ENCODE results near the gene CSNK2B. TPM values are rescaled to one million over a fixed set of nuclear protein-coding genes. Genes with fewer than 3 reads are reported as not detected.

CSNK2B gene
- total RNA-seq, 2 experiments from 2014 or later = 239 to 346 TPM

GRCh38 chr6:31713991-31714684, 48.3 kb downstream of the CSNK2B start:
- DNase-seq = no peak
- ATAC-seq = no peak
- ChIA-PET CTCF (interaction anchor here (0.6 to 1.3 kb wide), 5 partner anchors 8 to 238 kb away, joined by 3 to 4 read pairs (median 3); partner anchors contain the start of genes LY6G5C and LY6G6F), POLR2A (interaction anchor here (0.6 kb wide), 1 partner anchor 809 kb away, joined by 3 read pairs; no protein-coding TSS in a partner anchor)
- H3K4me3 Mint-ChIP-seq = no peak overlapping the region
- no peak overlapping the region for H3K27ac Mint-ChIP-seq
- no peaks in the 10 kb centered on the region for H3K36me3 Mint-ChIP-seq (ENCODE audit: low read depth)
- H3K4me1 Mint-ChIP-seq = peaks cover 8% of the 10 kb centered on the region
- intact Hi-C loops (cut with DNase I, micrococcal nuclease) = no loop called here
- H3K9me3 Mint-ChIP-seq (ENCODE audit: low read depth) = no peaks in the 10 kb centered on the region
- H3K27me3 Mint-ChIP-seq = no peaks in the 10 kb centered on the region

- Mint-ChIP-seq H3K36me3 (ENCODE audit: low read depth) (no peaks in the 10 kb centered on the region), H3K27me3 (no peaks in the 10 kb centered on the region), H3K9me3 (ENCODE audit: low read depth) (no peaks in the 10 kb centered on the region), H3K27ac (no peak within 1 kb of the TSS), H3K4me1 (peaks cover 8% of the 10 kb centered on the region), H3K4me3 (no peak within 1 kb of the TSS)
- ChIA-PET CTCF (interaction anchor here (0.6 to 1.3 kb wide), 6 partner anchors 9 to 153 kb away, joined by 3 to 4 read pairs (median 3); partner anchors contain the start of genes LY6G5C and LY6G6F), POLR2A (no interaction called here)
- ATAC-seq = no peak
- no peak for DNase-seq
- intact Hi-C loops (cut with DNase I, micrococcal nuclease) = no loop called here
Measured at GRCh38 chr6:31715022-31715958, 49.4 kb downstream of the CSNK2B start, which contains the start of gene LY6G6D. Gene LY6G6D (plus strand): TSS chr6:31715348. CDS start chr6:31715356, 8 bp downstream.

- no peak overlapping the region for H3K27ac Mint-ChIP-seq
- no peaks in the 10 kb centered on the region for H3K36me3 Mint-ChIP-seq (ENCODE audit: low read depth)
- ATAC-seq (no peak), DNase-seq (no peak)
- intact Hi-C loops (cut with DNase I, micrococcal nuclease) = no loop called here
- no peaks in the 10 kb centered on the region for H3K4me1 Mint-ChIP-seq
- CTCF ChIA-PET = no interaction called here
- no peak overlapping the region for H3K4me3 Mint-ChIP-seq
- H3K27me3 Mint-ChIP-seq = no peaks in the 10 kb centered on the region
- H3K9me3 Mint-ChIP-seq (ENCODE audit: low read depth) = no peaks in the 10 kb centered on the region
- POLR2A ChIA-PET = no interaction called here
Measured at GRCh38 chr6:31717499-31718222, 51.8 kb downstream of the CSNK2B start.

- Mint-ChIP-seq H3K36me3 (ENCODE audit: low read depth) (no peaks in the 10 kb centered on the region), H3K4me3 (no peak overlapping the region), H3K4me1 (no peaks in the 10 kb centered on the region), H3K27ac (no peak overlapping the region), H3K27me3 (no peaks in the 10 kb centered on the region), H3K9me3 (ENCODE audit: low read depth) (no peaks in the 10 kb centered on the region)
- ATAC-seq = no peak
- no peak for DNase-seq
- intact Hi-C loops (cut with DNase I, micrococcal nuclease) = no loop called here
- CTCF ChIA-PET = no interaction called here
- POLR2A ChIA-PET = no interaction called here
Measured at GRCh38 chr6:31718265-31718664, 52.4 kb downstream of the CSNK2B start.

- no peaks in the 10 kb centered on the region for H3K9me3 Mint-ChIP-seq (ENCODE audit: low read depth)
- H3K27ac Mint-ChIP-seq = no peak overlapping the region
- intact Hi-C loops (cut with DNase I, micrococcal nuclease) = no loop called here
- DNase-seq (no peak), ATAC-seq (no peak)
- ChIA-PET POLR2A (no interaction called here), CTCF (no interaction called here)
- no peaks in the 10 kb centered on the region for H3K36me3 Mint-ChIP-seq (ENCODE audit: low read depth)
- H3K27me3 Mint-ChIP-seq = no peaks in the 10 kb centered on the region
- H3K4me1 Mint-ChIP-seq = no peaks in the 10 kb centered on the region
- H3K4me3 Mint-ChIP-seq = no peak overlapping the region
Measured at GRCh38 chr6:31719001-31719400, 53.1 kb downstream of the CSNK2B start.

Small RNA genes within 50 kb of the gene (microRNA-seq; reads per million reads assigned to microRNA genes)
- gene MIR4646 (ENCODE audit: borderline replicate concordance) (not detected), gene MIR6832 (ENCODE audit: borderline replicate concordance) (1.4 reads per million)

Other genes with a start within 250 kb of the CSNK2B start
- 10 to 100 TPM; 19.6 to 19.7 TPM for gene MICB, start 167.9 kb upstream of the CSNK2B start, total RNA-seq
- gene MCCD1, start 137.1 kb upstream of the CSNK2B start, total RNA-seq = not detected
- gene DDX39B, start 124.1 kb upstream of the CSNK2B start, total RNA-seq = 100 to 1,000 TPM; 517 to 569 TPM
- 1 to 10 TPM; 1.9 to 2.1 TPM for gene ATP6V1G2, start 119.5 kb upstream of the CSNK2B start, total RNA-seq
- 10 to 100 TPM; 18.1 to 19.0 TPM for gene NFKBIL1, start 118.5 kb upstream of the CSNK2B start, total RNA-seq
- gene LTA, start 93.8 kb upstream of the CSNK2B start, total RNA-seq = 100 to 1,000 TPM; 396 to 570 TPM
- gene TNF, start 90.5 kb upstream of the CSNK2B start, total RNA-seq = 10 to 100 TPM; 82.3 to 93.3 TPM
- 10 to 100 TPM; 44.9 to 73.3 TPM for gene LTB, start 83.7 kb upstream of the CSNK2B start, total RNA-seq
- gene LST1, start 79.8 kb upstream of the CSNK2B start, total RNA-seq = 10 to 100 TPM in 1 of 2 experiments, 1 to 10 TPM in 1; 9.1 to 11.1 TPM
- gene NCR3, start 73.1 kb upstream of the CSNK2B start, total RNA-seq = 1 to 10 TPM; 5.4 to 6.6 TPM
- 10 to 100 TPM; 89.2 to 96.1 TPM for gene AIF1, start 50.8 kb upstream of the CSNK2B start, total RNA-seq
- gene PRRC2A, start 45.4 kb upstream of the CSNK2B start, total RNA-seq = 100 to 1,000 TPM; 255 to 280 TPM
- gene BAG6, start 13.4 kb upstream of the CSNK2B start, total RNA-seq = 100 to 1,000 TPM; 334 to 339 TPM
- gene APOM, start 10.2 kb upstream of the CSNK2B start, total RNA-seq = 1 to 10 TPM; 3.4 to 4.0 TPM
- gene C6orf47, start 5.3 kb upstream of the CSNK2B start, total RNA-seq = 10 to 100 TPM; 10.1 to 11.7 TPM
- 10 to 100 TPM; 35.2 to 42.8 TPM for gene GPANK1, start 1.1 kb upstream of the CSNK2B start, total RNA-seq
- gene LY6G5B, start 3.9 kb downstream of the CSNK2B start, total RNA-seq = 10 to 100 TPM; 11.3 to 15.5 TPM
- gene LY6G5C, start 15.0 kb downstream of the CSNK2B start, total RNA-seq = 1 to 10 TPM; 1.2 to 1.5 TPM
- gene ABHD16A, start 37.2 kb downstream of the CSNK2B start, total RNA-seq = 10 to 100 TPM; 20.9 to 25.1 TPM
- not detected for gene LY6G6F, start 40.8 kb downstream of the CSNK2B start, total RNA-seq
- not detected for gene LY6G6D, start 49.3 kb downstream of the CSNK2B start, total RNA-seq
- gene LY6G6C, start 55.7 kb downstream of the CSNK2B start, total RNA-seq = not detected
- not detected for gene MPIG6B, start 57.3 kb downstream of the CSNK2B start, total RNA-seq
- 1 to 10 TPM; 4.4 to 5.6 TPM for gene DDAH2, start 63.2 kb downstream of the CSNK2B start, total RNA-seq
- 100 to 1,000 TPM; 357 to 438 TPM for gene CLIC1, start 70.5 kb downstream of the CSNK2B start, total RNA-seq
- gene MSH5, start 73.9 kb downstream of the CSNK2B start, total RNA-seq = 100 to 1,000 TPM in 1 of 2 experiments, 10 to 100 TPM in 1; 92.1 to 126 TPM
- gene SAPCD1, start 96.6 kb downstream of the CSNK2B start, total RNA-seq = 10 to 100 TPM; 12.2 to 13.2 TPM
- gene VWA7, start 111.2 kb downstream of the CSNK2B start, total RNA-seq = 1 to 10 TPM; 1.4 to 1.5 TPM
- gene VARS1, start 129.7 kb downstream of the CSNK2B start, total RNA-seq = 100 to 1,000 TPM; 147 to 169 TPM
- 100 to 1,000 TPM; 112 to 124 TPM for gene LSM2, start 140.9 kb downstream of the CSNK2B start, total RNA-seq
- 1 to 10 TPM; 1.9 to 2.2 TPM for gene HSPA1L, start 149.2 kb downstream of the CSNK2B start, total RNA-seq
- gene HSPA1A, start 149.5 kb downstream of the CSNK2B start, total RNA-seq = 10 to 100 TPM; 56.1 to 64.7 TPM
- gene HSPA1B, start 161.7 kb downstream of the CSNK2B start, total RNA-seq = 10 to 100 TPM; 54.6 to 61.1 TPM
- gene NEU1, start 196.7 kb downstream of the CSNK2B start, total RNA-seq = 10 to 100 TPM; 11.6 to 11.8 TPM
- gene SLC44A4, start 212.9 kb downstream of the CSNK2B start, total RNA-seq = under 1 TPM; 0.19 to 0.27 TPM
- 10 to 100 TPM; 50.1 to 60.4 TPM for gene EHMT2, start 231.6 kb downstream of the CSNK2B start, total RNA-seq
- gene ZBTB12, start 236.0 kb downstream of the CSNK2B start, total RNA-seq = 1 to 10 TPM; 1.9 to 2.4 TPM

Measured in activated CD4-positive, alpha-beta T cell treated with anti-CD3 and anti-CD28 coated beads for 36 hours (primary cell).